ENCODE results near the gene ARNT2. TPM values are rescaled to one million over a fixed set of nuclear protein-coding genes. Genes with fewer than 3 reads are reported as not detected.

Gene ARNT2
- total and polyA plus RNA-seq, 2 of the 13 experiments (the other 11 are each of a cell fraction or from before 2014, with no cell fraction given) = 0.69 to 1.7 TPM

- POLR2A ChIA-PET = no interaction called here
- intact Hi-C loops (cut with micrococcal nuclease; ENCODE audit: unreplicated experiment) (loop anchor here (5.0 kb wide), 1 partner anchor 362 kb away; the partner anchor contains the start of gene CEMIP), in situ Hi-C loops (cut with HindIII; ENCODE audit: extremely low pct_ligation_motif_present, low pct_unique_long_range_greater_than_20kb) (no loop called here)
- Histone ChIP-seq H3K79me2 (ENCODE audit: insufficient read depth, low read length) (no peaks in the 10 kb centered on the region), H3K9me3 (ENCODE audit: low read length) (no peaks in the 10 kb centered on the region), H3K4me1 (ENCODE audit: insufficient read depth, low read length) (no peaks in the 10 kb centered on the region), H3K36me3 (replicated peaks in 1 of 2; ENCODE audit: control insufficient read depth in 1 of 2, insufficient read depth in 2 of 2, low read length in 2 of 2) (no peaks in the 10 kb centered on the region), H2AFZ (ENCODE audit: low read length) (no peak overlapping the region), H3K9ac (ENCODE audit: insufficient read depth, low read depth, low read length) (no peak overlapping the region), H3K4me2 (ENCODE audit: low read depth, low read length) (no peak overlapping the region), H4K20me1 (ENCODE audit: insufficient read depth, low read length) (no peaks in the 10 kb centered on the region; the same call in 1 of the 2 replicates), H3K27me3 (ENCODE audit: control insufficient read depth in 1 of 2, insufficient read depth in 2 of 2, low read length in 2 of 2) (no peaks in the 10 kb centered on the region; a peak in 1 of 5 replicates), H3K27ac (ENCODE audit: extremely low read length, insufficient read depth, low read length) (no peak overlapping the region), H3K4me3 (replicated peaks in 1 of 3; ENCODE audit: insufficient read depth in 1 of 3, low read depth in 2 of 3, low read length in 3 of 3) (no peak overlapping the region)
- ATAC-seq (no peak), FAIRE-seq (no peak), DNase-seq (ENCODE audit: low spot score) (no peak)
- CTCF ChIA-PET (ENCODE audit: low intra/inter-chr PET ratio, low total read pairs) = no interaction called here
- WGBS (ENCODE audit: low lambda C conversion rate) = 64% methylated on average over 11 of the region's 11 CpGs
- BruUV-seq (replicated peaks) = no TSS peak
- TF ChIP-seq HNRNPH1 (optimal IDR thresholded peaks at IDR 0.05; ENCODE audit: low read depth, low read length) (no peak), PAXIP1 (CRISPR knock-in tag; conservative IDR thresholded peaks at IDR 0.05) (no peak), TMF1 (CRISPR knock-in tag; IDR thresholded peaks at IDR 0.05; ENCODE audit: low read depth) (no peak), ZSCAN12 (CRISPR knock-in tag; IDR thresholded peaks at IDR 0.05) (no peak), ZBTB7A (CRISPR knock-in tag; IDR thresholded peaks at IDR 0.05) (no peak), ZNF720 (CRISPR knock-in tag; IDR thresholded peaks at IDR 0.05) (no peak), ZZZ3 (CRISPR knock-in tag; IDR thresholded peaks at IDR 0.05; ENCODE audit: borderline replicate concordance) (no peak), TAF15 (IDR thresholded peaks at IDR 0.05; ENCODE audit: low read depth, low read length, poor library complexity, severe bottlenecking) (no peak), BRCA1 (CRISPR knock-in tag; IDR thresholded peaks at IDR 0.05) (no peak), HMGXB3 (CRISPR knock-in tag; IDR thresholded peaks at IDR 0.05; ENCODE audit: borderline replicate concordance) (no peak), GATA4 (IDR thresholded peaks at IDR 0.05; ENCODE audit: borderline replicate concordance, low read depth) (no peak), REL (CRISPR knock-in tag; conservative IDR thresholded peaks at IDR 0.05) (no peak), EEA1 (CRISPR knock-in tag; IDR thresholded peaks at IDR 0.05; ENCODE audit: borderline replicate concordance) (no peak), ZMYM4 (CRISPR knock-in tag; IDR thresholded peaks at IDR 0.05) (no peak), HCFC1 (IDR thresholded peaks at IDR 0.05; ENCODE audit: low read depth, low read length) (no peak), ZKSCAN5 (CRISPR knock-in tag; IDR thresholded peaks at IDR 0.05) (no peak), ARNT (IDR thresholded peaks at IDR 0.05) (no peak)
These were observed 11.1 kb downstream of the ARNT2 start for GRCh38 chr15:80415358-80415670.

All from HepG2 (cell line).